GM23338 (cell line): Measurements from ENCODE around the gene POU2AF3.

Experiments
- CREB1 ChIP-seq: fragments of 250-450 bp; sonication (Bioruptor Pico); IDR thresholded peaks from 2 replicates; pipeline ENCODE4 v1.5.0; 2020; ENCODE audit warnings: low read depth, mild to moderate bottlenecking, moderate library complexity
- CTCF ChIP-seq, 2 experiments: fragments of 200-600 bp in 1 of 2; sonication (generic) in 1 of 2; conservative IDR thresholded peaks; 2 replicates each; pipeline versions ENCODE4 v1.5.1 to v1.6.1; 2016 to 2017; ENCODE audit warnings: antibody characterized with exemption in 2 of 2, low read depth in 2 of 2, mild to moderate bottlenecking in 2 of 2, moderate library complexity in 1 of 2
- EZH2 ChIP-seq: fragments of 200-600 bp; sonication (generic); IDR thresholded peaks from one replicate; pipeline ENCODE4 v1.8.0; 2017; ENCODE audit warnings: antibody characterized with exemption, mild to moderate bottlenecking, low read depth; ENCODE audit not compliant: unreplicated experiment
- EZH2phosphoT487 ChIP-seq: fragments of 200-600 bp; sonication (generic); IDR thresholded peaks from one replicate; pipeline ENCODE4 v1.8.1; 2018; ENCODE audit warnings: antibody characterized with exemption; ENCODE audit not compliant: unreplicated experiment
- JUNB ChIP-seq: IDR thresholded peaks from one replicate; pipeline ENCODE4 v1.6.1; 2016; ENCODE audit warnings: antibody characterized with exemption; ENCODE audit not compliant: unreplicated experiment
- POLR2AphosphoS5 ChIP-seq: IDR thresholded peaks from 2 replicates; pipeline ENCODE4 v1.6.1; 2016; ENCODE audit warnings: antibody characterized with exemption, low read depth
- REST ChIP-seq: IDR thresholded peaks from one replicate; pipeline ENCODE4 v1.6.1; 2018; ENCODE audit warnings: antibody characterized with exemption; ENCODE audit not compliant: unreplicated experiment
- ZNF462 ChIP-seq: fragments of 250-450 bp; sonication (Bioruptor Pico); IDR thresholded peaks from 2 replicates; pipeline ENCODE4 v1.5.0; 2020; ENCODE audit warnings: mild to moderate bottlenecking, moderate library complexity

- no peak for TF ChIP-seq CTCF (conservative IDR thresholded peaks at IDR 0.05; ENCODE audit: low read depth in 2 of 2)
- TF ChIP-seq JUNB: no peak
- TF ChIP-seq EZH2phosphoT487: no peak
- no peak for TF ChIP-seq POLR2AphosphoS5
- no peak for TF ChIP-seq EZH2
- no peak for TF ChIP-seq CREB1 (CRISPR knock-in tag)
- no peak for TF ChIP-seq ZNF462 (CRISPR knock-in tag)
- no peak for TF ChIP-seq REST
These were observed 4.0 kb downstream of the POU2AF3 start for GRCh38 chr11:111302298-111302697.
